MM.1S (cell line): ENCODE results near the gene KCNH1.

ENCODE experiments used
- DNase-seq: peaks from one replicate; pipeline ENCODE4 v3.0.0-alpha.2; 2015
- H2AFZ ChIP-seq: fragments of 300-600 bp; sonication (generic); 2 replicates; pipeline ENCODE4 v1.6.0; 2016; ENCODE audit warnings: antibody characterized with exemption, low read length
- H3F3A ChIP-seq: fragments of 300-600 bp; sonication (generic); 2 replicates; pipeline ENCODE4 v1.6.1; 2016; ENCODE audit warnings: mild to moderate bottlenecking, antibody characterized with exemption, low read length, moderate library complexity, mixed read lengths; ENCODE audit not compliant: insufficient read depth
- H3K27ac ChIP-seq: fragments of 300-600 bp; sonication (generic); 2 replicates; pipeline ENCODE4 v1.5.1; 2016; ENCODE audit warnings: mild to moderate bottlenecking, low read length
- H3K27me3 ChIP-seq: fragments of 300-600 bp; sonication (generic); replicated peaks from 2 replicates; pipeline ENCODE4 v1.6.0; 2016; ENCODE audit warnings: low read length; ENCODE audit not compliant: insufficient read depth
- H3K36me3 ChIP-seq: fragments of 300-600 bp; sonication (generic); replicated peaks from 2 replicates; pipeline ENCODE4 v1.6.1; 2016; ENCODE audit warnings: mild to moderate bottlenecking, low read length, mixed read lengths; ENCODE audit not compliant: insufficient read depth
- H3K4me1 ChIP-seq: fragments of 300-600 bp; sonication (generic); 2 replicates; pipeline ENCODE4 v1.6.1; 2016; ENCODE audit warnings: low read length, mixed read lengths
- H3K4me2 ChIP-seq: fragments of 300-600 bp; sonication (generic); 2 replicates; pipeline ENCODE4 v1.6.0; 2016; ENCODE audit warnings: low read depth, low read length
- H3K4me3 ChIP-seq: fragments of 300-600 bp; sonication (generic); 2 replicates; pipeline ENCODE4 v1.5.1; 2016; ENCODE audit warnings: low read length, mixed read lengths
- H3K79me2 ChIP-seq: fragments of 300-600 bp; sonication (generic); 2 replicates; pipeline ENCODE4 v1.6.1; 2016; ENCODE audit warnings: mixed run types, low read length, mixed read lengths
- H3K9ac ChIP-seq: fragments of 300-600 bp; sonication (generic); 2 replicates; pipeline ENCODE4 v1.6.1; 2016; ENCODE audit warnings: low read length, mixed read lengths
- H3K9me2 ChIP-seq: fragments of 300-600 bp; sonication (generic); replicated peaks from 2 replicates; pipeline ENCODE4 v1.6.1; 2016; ENCODE audit warnings: mild to moderate bottlenecking, low read length, mixed read lengths; ENCODE audit not compliant: insufficient read depth
- H3K9me3 ChIP-seq: fragments of 300-600 bp; sonication (generic); replicated peaks from 2 replicates; pipeline ENCODE4 v1.6.1; 2016; ENCODE audit warnings: mild to moderate bottlenecking, low read length, mixed read lengths; ENCODE audit not compliant: insufficient read depth
- H4K20me1 ChIP-seq: fragments of 300-600 bp; sonication (generic); 2 replicates; pipeline ENCODE4 v1.6.1; 2016; ENCODE audit warnings: mild to moderate bottlenecking, low read length, moderate library complexity, mixed read lengths; ENCODE audit not compliant: insufficient read depth
- EZH2 ChIP-seq: fragments of 300-600 bp; sonication (generic); optimal IDR thresholded peaks from 2 replicates; pipeline ENCODE3; 2017; ENCODE audit warnings: low read depth, mild to moderate bottlenecking, antibody characterized with exemption, low read length, mixed read lengths
- EZH2phosphoT487 ChIP-seq: fragments of 300-600 bp; sonication (generic); IDR thresholded peaks from 2 replicates; pipeline ENCODE4 v1.6.1; 2018; ENCODE audit warnings: antibody characterized with exemption, low read length
- TF ChIP-seq, protein P1 (sequence below): fragments of 300-600 bp; sonication (generic); IDR thresholded peaks from 2 replicates; pipeline ENCODE4 v1.5.1; 2016; ENCODE audit warnings: antibody characterized with exemption, low read length, mixed read lengths

The KCNH1 gene

DNA sequence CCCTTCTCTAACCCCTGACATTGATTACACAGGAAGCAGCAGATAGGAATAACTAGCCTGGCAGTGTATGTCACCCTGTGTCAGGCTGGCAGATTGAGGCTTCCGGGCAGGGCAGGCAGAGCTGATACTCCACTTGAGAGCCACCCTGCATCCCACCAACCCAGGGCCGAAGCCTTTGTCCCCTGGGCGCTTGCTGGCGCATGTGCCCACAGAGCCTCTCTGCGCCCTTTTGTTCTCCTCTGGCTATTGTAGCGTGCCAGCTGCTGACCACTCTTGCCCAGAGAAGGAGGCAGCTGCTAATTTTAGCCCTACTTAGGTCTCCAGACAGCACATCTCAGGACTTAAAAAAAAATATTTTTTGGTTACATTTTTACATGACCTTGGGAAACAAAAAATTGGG lies 500.3 kb downstream of the KCNH1 start:
- Histone ChIP-seq H3K9ac (no peak overlapping the region), H3K9me2 (no peaks in the 10 kb centered on the region), H3K79me2 (no peaks in the 10 kb centered on the region), H3K27me3 (no peaks in the 10 kb centered on the region), H4K20me1 (no peaks in the 10 kb centered on the region), H3F3A (no peaks in the 10 kb centered on the region), H3K36me3 (no peaks in the 10 kb centered on the region), H3K4me1 (no peaks in the 10 kb centered on the region), H2AFZ (no peak overlapping the region), H3K9me3 (no peaks in the 10 kb centered on the region), H3K27ac (no peak overlapping the region), H3K4me2 (no peak overlapping the region), H3K4me3 (no peak overlapping the region)
- TF ChIP-seq, protein P1, sequence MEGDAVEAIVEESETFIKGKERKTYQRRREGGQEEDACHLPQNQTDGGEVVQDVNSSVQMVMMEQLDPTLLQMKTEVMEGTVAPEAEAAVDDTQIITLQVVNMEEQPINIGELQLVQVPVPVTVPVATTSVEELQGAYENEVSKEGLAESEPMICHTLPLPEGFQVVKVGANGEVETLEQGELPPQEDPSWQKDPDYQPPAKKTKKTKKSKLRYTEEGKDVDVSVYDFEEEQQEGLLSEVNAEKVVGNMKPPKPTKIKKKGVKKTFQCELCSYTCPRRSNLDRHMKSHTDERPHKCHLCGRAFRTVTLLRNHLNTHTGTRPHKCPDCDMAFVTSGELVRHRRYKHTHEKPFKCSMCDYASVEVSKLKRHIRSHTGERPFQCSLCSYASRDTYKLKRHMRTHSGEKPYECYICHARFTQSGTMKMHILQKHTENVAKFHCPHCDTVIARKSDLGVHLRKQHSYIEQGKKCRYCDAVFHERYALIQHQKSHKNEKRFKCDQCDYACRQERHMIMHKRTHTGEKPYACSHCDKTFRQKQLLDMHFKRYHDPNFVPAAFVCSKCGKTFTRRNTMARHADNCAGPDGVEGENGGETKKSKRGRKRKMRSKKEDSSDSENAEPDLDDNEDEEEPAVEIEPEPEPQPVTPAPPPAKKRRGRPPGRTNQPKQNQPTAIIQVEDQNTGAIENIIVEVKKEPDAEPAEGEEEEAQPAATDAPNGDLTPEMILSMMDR: no peak
- TF ChIP-seq EZH2 (no peak), EZH2phosphoT487 (no peak)
- DNase-seq: no peak

DNA sequence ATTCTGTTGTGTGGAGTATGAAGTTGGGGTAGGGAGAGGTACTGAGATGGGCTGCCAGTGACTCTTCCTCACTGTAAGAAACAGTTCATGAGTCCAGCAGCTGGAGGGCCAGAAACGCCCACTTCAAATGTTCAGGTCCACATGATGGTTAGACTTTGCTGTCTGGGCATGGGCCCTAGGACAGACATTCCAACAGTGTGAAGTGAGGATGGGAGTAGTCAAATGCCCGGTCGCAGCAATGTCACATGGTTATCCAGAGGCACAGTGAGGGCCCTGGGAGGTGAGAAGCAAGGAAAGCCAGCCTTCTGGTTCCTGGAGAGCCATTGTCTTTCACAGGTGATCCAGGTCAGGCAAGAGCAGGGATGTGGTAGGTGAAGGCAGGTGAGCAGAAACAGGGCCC lies 500.8 kb downstream of the KCNH1 start:
- no peak overlapping the region for H2AFZ ChIP-seq
- H3K4me3 ChIP-seq: no peak overlapping the region
- no peak overlapping the region for H3K27ac ChIP-seq
- no peaks in the 10 kb centered on the region for H3F3A ChIP-seq
- H3K9me2 ChIP-seq: no peaks in the 10 kb centered on the region
- no peaks in the 10 kb centered on the region for H3K27me3 ChIP-seq
- no peaks in the 10 kb centered on the region for H4K20me1 ChIP-seq
- H3K9me3 ChIP-seq: no peaks in the 10 kb centered on the region
- H3K79me2 ChIP-seq: no peaks in the 10 kb centered on the region
- no peak overlapping the region for H3K4me2 ChIP-seq
- no peak overlapping the region for H3K9ac ChIP-seq
- H3K4me1 ChIP-seq: no peaks in the 10 kb centered on the region
- no peak for TF ChIP-seq EZH2
- TF ChIP-seq EZH2phosphoT487: no peak
- TF ChIP-seq, protein P1: no peak
- no peak for DNase-seq
- H3K36me3 ChIP-seq: no peaks in the 10 kb centered on the region

DNA sequence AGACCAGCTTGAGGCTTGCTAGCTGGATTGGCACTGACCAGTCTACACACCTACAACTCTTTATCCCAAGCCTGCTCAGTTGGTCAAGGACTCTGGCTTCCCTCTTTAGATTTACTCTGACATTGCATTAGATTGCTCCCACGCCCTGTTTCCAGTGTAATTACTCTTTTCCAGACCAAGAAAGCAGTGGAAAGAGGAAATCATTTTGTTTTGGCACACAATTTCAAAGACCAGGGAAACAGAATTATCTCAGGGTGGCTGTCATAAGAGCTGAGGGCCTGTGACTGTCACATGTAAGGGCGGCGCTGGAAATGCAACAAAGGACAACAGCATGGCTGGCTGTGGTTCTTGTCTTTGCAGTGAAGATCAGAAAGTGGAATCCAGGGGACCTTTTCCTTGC lies 502.5 kb downstream of the KCNH1 start:
- no peaks in the 10 kb centered on the region for H3K4me1 ChIP-seq
- no peaks in the 10 kb centered on the region for H3K27me3 ChIP-seq
- H3K4me2 ChIP-seq: no peak overlapping the region
- no peak overlapping the region for H2AFZ ChIP-seq
- H3K27ac ChIP-seq: no peak overlapping the region
- no peak overlapping the region for H3K9ac ChIP-seq
- H3K79me2 ChIP-seq: no peaks in the 10 kb centered on the region
- TF ChIP-seq EZH2 (no peak), EZH2phosphoT487 (no peak)
- TF ChIP-seq, protein P1: no peak
- H3K9me2 ChIP-seq: no peaks in the 10 kb centered on the region
- H3K4me3 ChIP-seq: no peak overlapping the region
- H3F3A ChIP-seq: no peaks in the 10 kb centered on the region
- no peaks in the 10 kb centered on the region for H3K36me3 ChIP-seq
- no peaks in the 10 kb centered on the region for H4K20me1 ChIP-seq
- no peak for DNase-seq
- H3K9me3 ChIP-seq: no peaks in the 10 kb centered on the region
